GM12801 (cell line): ENCODE measurements around the gene ARPC2.

Experiments
- TF ChIP-seq, protein P1 (sequence below): IDR thresholded peaks from one replicate; pipeline ENCODE4 v1.5.1; 2011; ENCODE audit warnings: control low read depth; ENCODE audit not compliant: insufficient read length; ENCODE audit errors: extremely low read depth

The ARPC2 gene

DNA sequence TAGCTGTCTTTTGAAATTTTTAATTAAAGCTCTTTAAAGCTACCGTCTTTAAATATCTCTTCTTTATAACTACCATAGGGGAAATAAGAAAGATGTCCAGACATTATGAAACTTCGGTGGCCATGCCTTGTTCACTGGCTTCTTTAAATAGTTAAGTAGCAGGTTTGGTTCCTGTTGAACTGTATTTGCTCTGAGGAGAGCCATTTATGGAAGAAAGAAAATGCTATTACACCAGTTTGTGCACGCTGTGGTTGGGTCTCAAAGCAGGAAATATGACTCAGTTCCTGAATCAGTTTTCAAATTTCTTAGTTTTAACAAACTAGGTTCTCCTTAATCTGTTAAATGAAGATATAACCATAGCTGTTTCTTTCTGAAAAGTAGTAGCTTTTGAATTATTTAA lies 12.2 kb downstream of the ARPC2 start:
- TF ChIP-seq, protein P1, sequence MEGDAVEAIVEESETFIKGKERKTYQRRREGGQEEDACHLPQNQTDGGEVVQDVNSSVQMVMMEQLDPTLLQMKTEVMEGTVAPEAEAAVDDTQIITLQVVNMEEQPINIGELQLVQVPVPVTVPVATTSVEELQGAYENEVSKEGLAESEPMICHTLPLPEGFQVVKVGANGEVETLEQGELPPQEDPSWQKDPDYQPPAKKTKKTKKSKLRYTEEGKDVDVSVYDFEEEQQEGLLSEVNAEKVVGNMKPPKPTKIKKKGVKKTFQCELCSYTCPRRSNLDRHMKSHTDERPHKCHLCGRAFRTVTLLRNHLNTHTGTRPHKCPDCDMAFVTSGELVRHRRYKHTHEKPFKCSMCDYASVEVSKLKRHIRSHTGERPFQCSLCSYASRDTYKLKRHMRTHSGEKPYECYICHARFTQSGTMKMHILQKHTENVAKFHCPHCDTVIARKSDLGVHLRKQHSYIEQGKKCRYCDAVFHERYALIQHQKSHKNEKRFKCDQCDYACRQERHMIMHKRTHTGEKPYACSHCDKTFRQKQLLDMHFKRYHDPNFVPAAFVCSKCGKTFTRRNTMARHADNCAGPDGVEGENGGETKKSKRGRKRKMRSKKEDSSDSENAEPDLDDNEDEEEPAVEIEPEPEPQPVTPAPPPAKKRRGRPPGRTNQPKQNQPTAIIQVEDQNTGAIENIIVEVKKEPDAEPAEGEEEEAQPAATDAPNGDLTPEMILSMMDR: no peak

DNA sequence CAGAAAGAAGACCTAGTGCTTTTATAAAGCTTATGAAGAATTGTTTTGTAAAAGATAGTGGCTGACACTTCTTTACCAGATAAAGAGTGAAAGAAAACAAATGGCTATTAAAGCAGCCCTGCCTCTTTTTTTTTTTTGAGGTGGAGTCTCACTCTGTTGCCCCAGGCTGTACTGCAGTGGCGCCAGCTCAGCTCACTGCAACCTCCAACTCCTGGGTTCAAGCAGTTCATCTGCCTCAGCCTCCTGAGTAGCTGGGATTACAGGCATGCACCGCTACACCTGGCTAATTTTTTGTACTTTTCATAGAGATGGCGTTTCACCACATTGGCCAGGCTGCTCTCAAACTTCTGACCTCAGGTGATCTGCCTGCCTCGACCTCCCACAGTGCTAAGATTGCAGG lies 12.9 kb downstream of the ARPC2 start:
- TF ChIP-seq, protein P1: no peak

DNA sequence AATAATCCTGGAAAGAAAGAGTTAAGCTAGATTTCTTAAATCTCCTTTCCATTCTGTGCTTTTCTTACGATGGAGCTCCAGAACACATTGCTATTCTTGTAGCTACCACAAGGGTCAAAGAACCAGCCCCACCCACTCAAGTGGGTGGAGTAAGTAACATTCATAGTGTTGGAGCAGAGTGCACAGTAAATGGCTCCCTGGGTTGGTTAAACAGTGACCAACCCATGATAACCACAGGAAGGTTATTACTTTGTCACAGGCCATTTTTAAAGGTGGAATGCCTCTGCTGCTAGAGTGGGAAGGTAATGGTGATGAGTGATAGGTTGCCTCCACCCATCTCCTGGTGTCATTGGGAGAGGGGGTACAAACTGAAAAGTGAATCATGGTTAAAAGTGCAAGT lies 13.9 kb downstream of the ARPC2 start:
- TF ChIP-seq, protein P1: no peak

DNA sequence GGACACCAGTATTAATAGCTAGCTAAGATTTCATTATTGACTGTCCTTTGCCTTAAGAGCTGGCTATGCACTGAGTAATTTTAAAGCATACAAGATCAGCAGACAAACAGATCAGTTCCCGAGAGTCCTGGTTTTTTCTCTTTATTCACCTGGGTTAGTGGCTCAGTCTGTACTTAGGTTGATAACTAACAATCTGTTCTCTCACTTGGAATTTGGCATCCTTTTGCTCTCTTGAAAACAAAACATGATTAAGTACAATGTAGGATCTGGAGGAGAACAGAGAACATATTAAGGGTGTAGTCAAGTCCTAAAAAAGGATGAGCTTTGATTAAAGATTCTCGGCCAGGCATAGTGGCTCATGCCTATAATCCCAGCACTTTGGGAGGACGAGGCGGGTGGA lies 16.6 kb downstream of the ARPC2 start:
- TF ChIP-seq, protein P1: no peak

DNA sequence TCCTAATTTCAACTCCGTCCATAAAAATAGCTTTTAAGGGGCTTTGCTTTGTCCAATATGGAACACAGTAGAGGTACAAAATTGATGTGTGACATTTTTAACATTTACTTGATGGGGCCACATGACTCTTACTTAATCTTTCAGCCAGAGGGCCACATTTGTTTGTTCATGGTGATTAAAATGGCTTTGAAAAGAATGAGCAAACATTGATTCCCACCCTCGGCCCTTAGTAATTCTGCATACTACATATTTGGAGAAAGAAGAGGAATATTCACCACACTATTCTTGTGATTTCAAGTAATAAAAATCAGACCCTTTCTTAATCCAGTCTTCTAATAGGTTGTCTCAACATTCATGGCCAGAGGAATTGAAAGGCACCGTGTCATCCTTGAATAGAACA lies 17.5 kb downstream of the ARPC2 start:
- TF ChIP-seq, protein P1: no peak

DNA sequence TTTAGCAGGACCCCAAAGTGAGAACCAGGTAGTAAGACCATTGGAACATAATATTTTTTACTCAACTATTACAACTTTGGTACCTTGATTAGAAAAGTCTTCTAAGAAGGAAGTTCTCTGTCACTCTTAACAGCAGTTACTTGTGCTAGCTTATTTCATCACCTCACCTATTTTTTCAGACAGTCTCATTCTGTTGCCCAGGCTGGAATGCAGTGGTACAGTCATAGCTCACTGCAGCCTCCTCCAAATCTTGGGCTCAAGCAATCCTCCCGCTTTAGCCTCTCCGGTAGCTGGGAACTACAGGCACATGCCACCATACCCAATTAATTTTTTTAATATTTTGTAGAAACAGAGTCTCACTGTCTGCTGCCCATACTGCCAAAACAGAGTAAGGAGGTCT lies 18.0 kb downstream of the ARPC2 start:
- TF ChIP-seq, protein P1: no peak

DNA sequence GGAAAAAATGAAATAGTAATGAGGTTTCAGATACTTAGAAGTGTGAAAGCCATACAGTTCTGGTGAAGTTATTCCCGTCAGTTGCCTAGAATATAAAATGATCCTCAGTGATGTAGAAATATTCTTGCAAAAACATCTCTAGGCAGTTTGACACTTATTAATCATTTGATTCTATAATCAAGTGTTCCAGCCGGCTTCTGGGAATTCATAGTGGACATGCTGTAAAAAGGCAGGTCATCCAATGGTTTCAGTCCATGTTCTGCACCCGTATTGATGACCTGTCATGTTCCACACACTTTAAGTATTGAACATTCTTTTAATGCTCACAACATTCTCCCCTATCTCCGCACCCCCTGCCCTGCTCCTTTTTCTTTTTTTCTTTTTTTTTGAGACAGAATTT lies 19.8 kb downstream of the ARPC2 start:
- TF ChIP-seq, protein P1: no peak

DNA sequence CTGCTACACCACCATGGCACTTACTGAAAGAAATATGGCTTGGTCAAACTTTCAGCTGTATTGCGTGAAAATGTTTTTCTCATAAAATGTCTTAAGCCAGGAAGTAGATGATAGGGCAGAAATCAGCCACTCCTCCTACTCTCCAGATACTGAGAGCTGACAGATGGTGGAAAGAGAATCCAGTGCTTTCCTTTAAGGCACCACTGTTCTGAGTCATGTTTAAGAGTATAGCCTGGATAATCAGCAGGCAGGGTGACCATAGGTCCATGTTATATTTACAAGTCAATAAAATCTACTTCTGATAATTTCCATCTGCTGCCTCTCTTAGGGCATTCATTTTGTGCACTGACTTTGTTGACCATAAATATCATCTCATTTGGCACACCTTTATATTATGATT lies 21.9 kb downstream of the ARPC2 start:
- TF ChIP-seq, protein P1: no peak
